RWPE2 (cell line): ENCODE data around the gene LIG1.

Experiments used
- ATAC-seq: fragments of 200-7000 bp; cut with Tn5 transposase; 3 replicates; pipeline ENCODE4 v1.9.1; 2021; ENCODE audit warnings: low read depth
- DNase-seq: peaks from one replicate; pipeline ENCODE4 v3.0.0-alpha.2; 2020; ENCODE audit warnings: low spot score
- H3K27ac ChIP-seq: fragments of 450-650 bp; 2 replicates; pipeline ENCODE4 v1.5.1; 2017; ENCODE audit warnings: mild to moderate bottlenecking; ENCODE audit not compliant: poor library complexity, severe bottlenecking
- H3K27me3 ChIP-seq: fragments of 250-450 bp; sonication (Bioruptor Pico); 2 replicates; pipeline ENCODE4 v1.5.1; 2021; ENCODE audit warnings: mild to moderate bottlenecking, moderate library complexity; ENCODE audit not compliant: insufficient read depth, poor library complexity, severe bottlenecking
- H3K36me3 ChIP-seq: fragments of 250-450 bp; sonication (Bioruptor Pico); 2 replicates; pipeline ENCODE4 v1.5.1; 2020; ENCODE audit warnings: low read depth, mild to moderate bottlenecking, moderate library complexity
- H3K4me1 ChIP-seq: fragments of 250-450 bp; sonication (Bioruptor Pico); 2 replicates; pipeline ENCODE4 v1.5.1; 2021; ENCODE audit warnings: mild to moderate bottlenecking, moderate library complexity; ENCODE audit not compliant: insufficient read depth, poor library complexity, severe bottlenecking
- H3K4me3 ChIP-seq: fragments of 250-450 bp; sonication (Bioruptor Pico); 2 replicates; pipeline ENCODE4 v1.5.1; 2021; ENCODE audit warnings: mild to moderate bottlenecking, moderate library complexity; ENCODE audit not compliant: severe bottlenecking
- H3K9me3 ChIP-seq: fragments of 250-450 bp; sonication (Bioruptor Pico); 2 replicates; pipeline ENCODE4 v1.5.1; 2021; ENCODE audit warnings: mild to moderate bottlenecking, moderate library complexity; ENCODE audit not compliant: severe bottlenecking
- CTCF ChIP-seq: fragments of 450-650 bp; IDR thresholded peaks from one replicate; pipeline ENCODE4 v1.5.1; 2017; ENCODE audit warnings: mild to moderate bottlenecking, moderate library complexity; ENCODE audit not compliant: poor library complexity, severe bottlenecking

The LIG1 gene

GRCh38 chr19:48139053-48139452 is 31.1 kb downstream of the LIG1 start:
- ATAC-seq (no peak), DNase-seq (no peak)
- Histone ChIP-seq H3K9me3 (no peaks in the 10 kb centered on the region), H3K4me3 (no peak overlapping the region), H3K4me1 (no peaks in the 10 kb centered on the region), H3K36me3 (peaks cover 8% of the 10 kb centered on the region), H3K27me3 (no peaks in the 10 kb centered on the region), H3K27ac (no peak overlapping the region)
- no peak for TF ChIP-seq CTCF

GRCh38 chr19:48137411-48137810 is 32.7 kb downstream of the LIG1 start:
- H3K27ac ChIP-seq = no peak overlapping the region
- H3K9me3 ChIP-seq = no peaks in the 10 kb centered on the region
- H3K4me1 ChIP-seq = no peaks in the 10 kb centered on the region
- DNase-seq = no peak
- no peak for TF ChIP-seq CTCF
- peaks cover 2% of the 10 kb centered on the region; the same call in 1 of the 2 replicates for H3K36me3 ChIP-seq
- no peak overlapping the region for H3K4me3 ChIP-seq
- ATAC-seq = no peak
- no peaks in the 10 kb centered on the region for H3K27me3 ChIP-seq

- no peaks in the 10 kb centered on the region for H3K27me3 ChIP-seq
- H3K27ac ChIP-seq = no peak overlapping the region
- DNase-seq (no peak), ATAC-seq (no peak)
- TF ChIP-seq CTCF = no peak
- H3K36me3 ChIP-seq = peaks cover 8% of the 10 kb centered on the region; the same call in 1 of the 2 replicates
- H3K4me1 ChIP-seq = no peaks in the 10 kb centered on the region
- H3K9me3 ChIP-seq = no peaks in the 10 kb centered on the region
- H3K4me3 ChIP-seq = no peak overlapping the region
Measured at GRCh38 chr19:48136547-48136946, 33.6 kb downstream of the LIG1 start.

DNA sequence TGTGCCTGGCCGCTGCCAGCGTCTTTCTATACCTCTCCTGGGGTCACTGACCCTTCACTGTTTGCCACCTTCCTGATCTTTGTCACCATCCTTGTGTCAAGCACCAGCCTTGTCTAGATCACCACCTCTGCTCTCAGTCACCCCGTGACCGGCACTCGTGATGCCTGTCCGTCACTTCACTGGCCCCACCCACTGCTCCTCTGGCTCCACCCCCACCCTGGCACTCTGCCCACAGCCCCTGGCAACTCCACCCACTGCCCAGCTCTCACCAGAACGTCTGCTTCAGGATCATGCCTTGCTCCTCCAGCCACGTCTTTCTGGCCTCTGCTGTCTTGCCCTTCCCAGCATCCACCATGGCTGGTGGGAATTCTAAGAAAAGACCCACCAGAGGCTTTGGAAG is 34.7 kb downstream of the LIG1 start:
- Histone ChIP-seq H3K4me3 (no peak overlapping the region), H3K9me3 (no peaks in the 10 kb centered on the region), H3K27me3 (no peaks in the 10 kb centered on the region), H3K27ac (no peak overlapping the region), H3K4me1 (no peaks in the 10 kb centered on the region), H3K36me3 (peaks cover 16% of the 10 kb centered on the region)
- DNase-seq = no peak
- no peak for TF ChIP-seq CTCF
- ATAC-seq = no peak

- peaks cover 29% of the 10 kb centered on the region for H3K36me3 ChIP-seq
- H3K27me3 ChIP-seq = no peaks in the 10 kb centered on the region
- no peaks in the 10 kb centered on the region for H3K4me1 ChIP-seq
- no peak overlapping the region for H3K4me3 ChIP-seq
- no peak overlapping the region for H3K27ac ChIP-seq
- H3K9me3 ChIP-seq = no peaks in the 10 kb centered on the region
- no peak for TF ChIP-seq CTCF
- no peak for DNase-seq
- ATAC-seq = no peak
Measured at GRCh38 chr19:48133094-48133493, 37.0 kb downstream of the LIG1 start.
